Stimulated activated CD4-positive, alpha-beta T cell treated with anti-CD3 and anti-CD28 coated beads, Interleukin-12 subunit alpha, Interleukin-12 subunit beta, amount 100 ng/mL, for 24 hours (primary cell): ENCODE measurements around the gene RFPL1.
"Not testable (repeated sequence)": the region's sequence is repeated elsewhere in the genome, so short reads cannot be mapped to it uniquely, and the experiment has no call there.

ENCODE experiments used
- DNase-seq, 2 experiments: peaks; one replicate each; pipeline ENCODE4 v3.0.0-alpha.2; 2020; ENCODE audit warnings: low read depth in 2 of 2

The RFPL1 gene

DNA sequence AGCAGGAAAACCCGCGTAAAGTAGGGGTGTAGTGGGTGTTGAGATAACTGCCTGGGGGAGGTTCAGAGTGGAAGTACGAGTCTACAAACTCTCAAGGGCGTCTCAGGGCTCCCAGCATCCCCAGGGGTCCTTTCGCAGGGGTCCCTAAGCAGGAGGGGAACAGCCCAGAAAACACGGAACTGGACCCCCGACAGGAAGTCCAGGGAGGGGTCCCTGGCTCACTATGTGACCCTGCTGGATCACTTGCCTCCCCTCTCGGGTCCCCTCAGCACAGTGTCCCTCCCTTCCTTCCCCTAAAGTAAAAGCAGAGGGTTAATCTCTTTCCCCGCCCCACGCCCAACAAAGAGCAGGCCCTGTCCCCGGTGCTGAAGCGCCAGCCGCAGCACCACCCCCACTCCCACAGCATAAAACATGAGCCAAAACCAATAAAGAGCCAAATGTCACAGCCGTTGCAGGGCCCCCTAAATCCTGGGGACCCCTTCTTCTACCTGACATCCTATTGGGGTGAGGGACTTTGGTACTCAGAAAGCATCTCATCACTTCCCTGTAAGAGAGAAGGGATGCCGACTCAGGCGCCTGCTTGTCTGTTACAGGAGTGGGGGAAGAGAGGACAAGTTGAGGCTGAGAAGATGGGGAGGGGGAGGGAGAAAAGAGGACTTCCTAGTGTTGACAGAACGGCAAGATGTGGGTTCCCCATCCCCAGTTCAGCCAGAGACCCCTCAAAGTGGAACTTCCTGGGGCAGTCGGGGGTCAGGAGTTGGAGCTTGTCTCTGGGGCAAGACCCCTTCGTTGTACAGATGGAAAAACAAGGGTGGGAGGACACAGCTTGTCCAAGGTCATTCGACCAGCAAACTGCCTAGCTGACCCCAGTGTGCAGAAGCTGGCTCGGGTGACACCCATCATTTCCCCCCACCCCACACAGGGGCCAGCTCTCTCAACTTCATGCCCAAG is 40.2 kb downstream of the RFPL1 start:
- no peak for DNase-seq

- DNase-seq: no peak
Observed at GRCh38 chr22:29479417-29480261, 41.3 kb downstream of the RFPL1 start, which contains the start of gene NEFH. Gene NEFH (plus strand): TSS chr22:29480218. CDS start chr22:29480263, 45 bp downstream.

- DNase-seq: no peak
Observed at GRCh38 chr22:29480262-29480511, 41.8 kb downstream of the RFPL1 start.

DNA sequence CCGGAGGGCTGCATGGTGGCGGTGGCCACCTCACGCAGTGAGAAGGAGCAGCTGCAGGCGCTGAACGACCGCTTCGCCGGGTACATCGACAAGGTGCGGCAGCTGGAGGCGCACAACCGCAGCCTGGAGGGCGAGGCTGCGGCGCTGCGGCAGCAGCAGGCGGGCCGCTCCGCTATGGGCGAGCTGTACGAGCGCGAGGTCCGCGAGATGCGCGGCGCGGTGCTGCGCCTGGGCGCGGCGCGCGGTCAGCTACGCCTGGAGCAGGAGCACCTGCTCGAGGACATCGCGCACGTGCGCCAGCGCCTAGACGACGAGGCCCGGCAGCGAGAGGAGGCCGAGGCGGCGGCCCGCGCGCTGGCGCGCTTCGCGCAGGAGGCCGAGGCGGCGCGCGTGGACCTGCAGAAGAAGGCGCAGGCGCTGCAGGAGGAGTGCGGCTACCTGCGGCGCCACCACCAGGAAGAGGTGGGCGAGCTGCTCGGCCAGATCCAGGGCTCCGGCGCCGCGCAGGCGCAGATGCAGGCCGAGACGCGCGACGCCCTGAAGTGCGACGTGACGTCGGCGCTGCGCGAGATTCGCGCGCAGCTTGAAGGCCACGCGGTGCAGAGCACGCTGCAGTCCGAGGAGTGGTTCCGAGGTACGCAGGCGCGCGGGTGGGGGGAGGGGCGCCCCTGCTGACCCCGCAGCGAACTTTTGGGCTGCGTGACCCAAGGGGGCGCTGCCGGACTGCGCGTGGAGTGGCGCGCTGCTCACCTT is 42.3 kb downstream of the RFPL1 start:
- peak in 1 of 2 experiments; percentile 11 for DNase-seq

GRCh38 chr22:29481265-29482000 is 43.0 kb downstream of the RFPL1 start:
- DNase-seq: no peak

GRCh38 chr22:29482253-29482652 is 43.9 kb downstream of the RFPL1 start:
- no peak for DNase-seq

GRCh38 chr22:29482726-29483125 is 44.3 kb downstream of the RFPL1 start:
- DNase-seq: no peak

DNA sequence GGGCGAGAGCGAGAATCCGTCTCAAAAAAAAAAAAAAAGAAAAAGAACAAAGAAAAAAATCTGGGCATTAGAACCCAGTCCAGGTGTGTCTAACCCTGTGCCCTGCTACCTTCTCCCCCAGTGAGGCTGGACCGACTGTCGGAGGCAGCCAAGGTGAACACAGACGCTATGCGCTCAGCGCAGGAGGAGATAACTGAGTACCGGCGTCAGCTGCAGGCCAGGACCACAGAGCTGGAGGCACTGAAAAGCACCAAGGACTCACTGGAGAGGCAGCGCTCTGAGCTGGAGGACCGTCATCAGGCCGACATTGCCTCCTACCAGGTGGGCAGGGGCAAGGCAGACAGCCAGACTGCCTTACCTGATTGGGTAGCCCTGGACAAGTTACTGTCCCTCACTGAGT is 44.9 kb downstream of the RFPL1 start:
- DNase-seq: no peak

DNA sequence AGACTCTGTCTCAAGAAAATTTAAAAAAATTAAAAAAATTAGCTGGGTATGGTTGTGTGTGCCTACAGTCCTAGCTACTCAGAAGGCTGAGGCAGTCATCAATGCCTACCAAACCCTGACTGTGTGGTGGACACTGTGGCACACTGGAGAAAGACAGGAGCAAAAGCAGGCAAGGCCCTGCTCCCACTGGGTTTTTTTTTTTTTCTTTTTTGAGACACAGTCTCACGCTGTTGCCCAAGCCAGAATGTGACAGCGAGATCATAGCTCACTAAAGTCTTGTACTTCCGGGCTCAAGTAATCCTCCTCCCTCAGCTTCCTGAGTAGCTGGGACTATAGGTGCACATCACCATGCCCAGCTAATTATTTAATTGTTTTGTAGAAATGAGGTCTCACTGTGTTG is 46.3 kb downstream of the RFPL1 start:
- DNase-seq: no peak

- no peak for DNase-seq
Observed at GRCh38 chr22:29485448-29485847, 47.1 kb downstream of the RFPL1 start.

- no peak for DNase-seq
Observed at GRCh38 chr22:29487426-29487986, 49.1 kb downstream of the RFPL1 start.

GRCh38 chr22:29489127-29489780 is 50.9 kb downstream of the RFPL1 start:
- not testable (repeated sequence) for DNase-seq

DNA sequence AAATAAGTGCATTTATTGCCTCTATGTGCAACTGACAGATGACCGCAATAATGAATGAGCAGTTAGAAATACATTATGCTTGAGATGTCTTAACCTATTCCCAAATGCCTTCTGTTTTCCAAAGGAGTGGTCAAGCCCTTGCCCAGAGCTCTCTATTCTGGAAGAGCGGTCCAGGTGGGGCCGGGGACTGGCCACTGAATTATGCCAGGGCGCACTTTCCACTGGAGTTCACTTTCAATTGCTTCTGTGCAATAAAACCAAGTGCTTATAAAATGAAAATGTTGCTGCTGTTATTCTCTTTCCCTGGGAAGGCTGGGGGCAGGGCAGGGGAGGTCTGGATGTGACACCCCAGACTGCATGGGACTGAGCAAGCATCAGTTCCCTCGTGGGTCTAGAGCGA is 52.6 kb downstream of the RFPL1 start:
- no peak for DNase-seq
